SU-DHL-6 (cell line): ENCODE data around the gene AUH.

ENCODE experiments used
- H2AFZ ChIP-seq: fragments of 200-600 bp; sonication (generic); 2 replicates; pipeline ENCODE4 v1.6.1; 2014; ENCODE audit warnings: low read depth, mild to moderate bottlenecking, moderate library complexity, mixed read lengths, antibody characterized with exemption, low read length; ENCODE audit not compliant: severe bottlenecking
- H3F3A ChIP-seq: fragments of 200-600 bp; shearing (Covaris generic); 2 replicates; pipeline ENCODE4 v1.6.0; 2016; ENCODE audit warnings: antibody characterized with exemption, mild to moderate bottlenecking; ENCODE audit not compliant: insufficient read depth
- H3K27ac ChIP-seq: fragments of 200-600 bp; sonication (generic); 2 replicates; pipeline ENCODE4 v1.5.1; 2016; ENCODE audit warnings: low read depth, mild to moderate bottlenecking, low read length, moderate library complexity, mixed read lengths
- H3K27me3 ChIP-seq: fragments of 200-600 bp; sonication (generic), shearing (Covaris generic); 2 replicates; pipeline ENCODE4 v1.6.0; 2014; ENCODE audit warnings: mild to moderate bottlenecking, low read length
- H3K36me3 ChIP-seq: fragments of 200-600 bp; sonication (generic); 2 replicates; pipeline ENCODE4 v1.6.1; 2014; ENCODE audit warnings: mild to moderate bottlenecking, low read length, mixed read lengths
- H3K4me2 ChIP-seq: fragments of 300-600, 200-600 bp; shearing (Covaris generic), sonication (generic); 2 replicates; pipeline ENCODE4 v1.6.0; 2014; ENCODE audit warnings: low read length, low read depth, mild to moderate bottlenecking; ENCODE audit not compliant: poor library complexity, severe bottlenecking
- H3K4me3 ChIP-seq: fragments of 200-600 bp; sonication (generic); 2 replicates; pipeline ENCODE4 v1.5.1; 2014; ENCODE audit warnings: antibody characterized with exemption, low read length, mild to moderate bottlenecking, mixed read lengths; ENCODE audit not compliant: insufficient read depth, poor library complexity, severe bottlenecking
- H3K79me2 ChIP-seq: fragments of 200-600 bp; sonication (generic); 2 replicates; pipeline ENCODE4 v1.6.1; 2014; ENCODE audit warnings: mild to moderate bottlenecking, low read length, moderate library complexity; ENCODE audit not compliant: insufficient read depth
- H3K9ac ChIP-seq: fragments of 200-600 bp; sonication (generic); 2 replicates; pipeline ENCODE4 v1.7.0; 2014; ENCODE audit warnings: mild to moderate bottlenecking, low read length
- H3K9me2 ChIP-seq: fragments of 200-600 bp; sonication (generic); replicated peaks from 2 replicates; pipeline ENCODE4 v1.6.1; 2014; ENCODE audit warnings: low read length; ENCODE audit not compliant: insufficient read depth
- H3K9me3 ChIP-seq: fragments of 200-600 bp; sonication (generic); 2 replicates; pipeline ENCODE4 v1.6.1; 2014; ENCODE audit warnings: low read length, mixed read lengths; ENCODE audit not compliant: insufficient read depth
- H4K20me1 ChIP-seq: fragments of 200-600 bp; sonication (generic); 2 replicates; pipeline ENCODE4 v1.6.1; 2014; ENCODE audit warnings: low read depth, mild to moderate bottlenecking, antibody characterized with exemption, low read length, moderate library complexity, mixed read lengths
- EZH2phosphoT487 ChIP-seq: fragments of 200-600 bp; sonication (generic), shearing (Covaris generic); conservative IDR thresholded peaks from 2 replicates; pipeline ENCODE4 v1.6.1; 2018; ENCODE audit warnings: mild to moderate bottlenecking, antibody characterized with exemption, low read length, moderate library complexity, mixed read lengths
- TF ChIP-seq, protein P1 (sequence below): fragments of 200-600 bp; sonication (generic); IDR thresholded peaks from one replicate; pipeline ENCODE4 v1.5.1; 2017; ENCODE audit warnings: antibody characterized with exemption, mild to moderate bottlenecking, low read length, moderate library complexity; ENCODE audit not compliant: insufficient read depth, poor library complexity, severe bottlenecking

AUH gene

DNA sequence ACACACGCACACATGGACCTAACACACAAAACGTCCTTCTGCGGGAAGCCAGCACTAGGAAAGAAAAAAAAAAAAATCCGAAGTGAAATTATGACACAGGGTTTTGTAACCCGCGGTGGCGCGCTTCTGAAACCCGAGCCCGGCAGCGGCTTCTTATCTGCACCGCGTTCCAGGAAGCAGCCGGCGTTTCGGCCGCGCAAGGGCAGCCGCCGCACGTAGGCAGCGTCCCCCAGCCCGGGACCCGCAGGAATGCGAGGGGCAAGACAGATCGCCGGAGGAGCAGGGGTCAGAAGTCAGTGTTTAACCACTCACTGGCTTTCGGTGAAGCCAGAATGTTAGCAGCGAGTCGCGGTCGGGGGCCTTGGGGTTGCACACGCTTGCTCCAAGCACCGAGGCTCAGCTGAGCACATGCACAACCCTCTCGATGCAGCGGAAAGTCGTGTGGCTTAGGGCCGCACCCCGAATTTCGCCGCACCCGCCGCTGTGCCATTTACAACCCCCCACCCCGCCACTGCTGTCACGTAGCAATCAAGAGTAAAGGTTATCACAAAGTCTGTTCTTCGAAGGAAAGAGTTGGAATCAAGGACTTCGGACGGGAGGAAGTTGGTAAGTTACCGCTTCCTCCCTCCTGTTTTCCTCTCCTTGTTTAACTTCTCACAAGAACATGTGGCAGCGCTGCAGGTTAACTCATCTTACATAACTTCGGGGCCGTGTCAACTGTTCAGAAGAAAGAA lies 167.9 kb downstream of the AUH start:
- peak overlapping the region; percentile 61 for H3K4me2 ChIP-seq
- no peaks in the 10 kb centered on the region for H3K79me2 ChIP-seq
- H3K27me3 ChIP-seq: no peaks in the 10 kb centered on the region
- TF ChIP-seq, protein P1, sequence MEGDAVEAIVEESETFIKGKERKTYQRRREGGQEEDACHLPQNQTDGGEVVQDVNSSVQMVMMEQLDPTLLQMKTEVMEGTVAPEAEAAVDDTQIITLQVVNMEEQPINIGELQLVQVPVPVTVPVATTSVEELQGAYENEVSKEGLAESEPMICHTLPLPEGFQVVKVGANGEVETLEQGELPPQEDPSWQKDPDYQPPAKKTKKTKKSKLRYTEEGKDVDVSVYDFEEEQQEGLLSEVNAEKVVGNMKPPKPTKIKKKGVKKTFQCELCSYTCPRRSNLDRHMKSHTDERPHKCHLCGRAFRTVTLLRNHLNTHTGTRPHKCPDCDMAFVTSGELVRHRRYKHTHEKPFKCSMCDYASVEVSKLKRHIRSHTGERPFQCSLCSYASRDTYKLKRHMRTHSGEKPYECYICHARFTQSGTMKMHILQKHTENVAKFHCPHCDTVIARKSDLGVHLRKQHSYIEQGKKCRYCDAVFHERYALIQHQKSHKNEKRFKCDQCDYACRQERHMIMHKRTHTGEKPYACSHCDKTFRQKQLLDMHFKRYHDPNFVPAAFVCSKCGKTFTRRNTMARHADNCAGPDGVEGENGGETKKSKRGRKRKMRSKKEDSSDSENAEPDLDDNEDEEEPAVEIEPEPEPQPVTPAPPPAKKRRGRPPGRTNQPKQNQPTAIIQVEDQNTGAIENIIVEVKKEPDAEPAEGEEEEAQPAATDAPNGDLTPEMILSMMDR: no peak
- TF ChIP-seq EZH2phosphoT487: 0 out of 2 replicates have a peak, but pooled peaks have one; percentile 66
- peak overlapping the region; percentile 20 for H3K9ac ChIP-seq
- no peaks in the 10 kb centered on the region for H3K36me3 ChIP-seq
- H3K4me3 ChIP-seq: peak overlapping the region; percentile 34
- H3K27ac ChIP-seq: no peak overlapping the region
- no peaks in the 10 kb centered on the region for H4K20me1 ChIP-seq
- no peaks in the 10 kb centered on the region for H3K9me3 ChIP-seq
- peak overlapping the region; percentile 76 for H2AFZ ChIP-seq
- no peaks in the 10 kb centered on the region for H3K9me2 ChIP-seq
- no peaks in the 10 kb centered on the region for H3F3A ChIP-seq

DNA sequence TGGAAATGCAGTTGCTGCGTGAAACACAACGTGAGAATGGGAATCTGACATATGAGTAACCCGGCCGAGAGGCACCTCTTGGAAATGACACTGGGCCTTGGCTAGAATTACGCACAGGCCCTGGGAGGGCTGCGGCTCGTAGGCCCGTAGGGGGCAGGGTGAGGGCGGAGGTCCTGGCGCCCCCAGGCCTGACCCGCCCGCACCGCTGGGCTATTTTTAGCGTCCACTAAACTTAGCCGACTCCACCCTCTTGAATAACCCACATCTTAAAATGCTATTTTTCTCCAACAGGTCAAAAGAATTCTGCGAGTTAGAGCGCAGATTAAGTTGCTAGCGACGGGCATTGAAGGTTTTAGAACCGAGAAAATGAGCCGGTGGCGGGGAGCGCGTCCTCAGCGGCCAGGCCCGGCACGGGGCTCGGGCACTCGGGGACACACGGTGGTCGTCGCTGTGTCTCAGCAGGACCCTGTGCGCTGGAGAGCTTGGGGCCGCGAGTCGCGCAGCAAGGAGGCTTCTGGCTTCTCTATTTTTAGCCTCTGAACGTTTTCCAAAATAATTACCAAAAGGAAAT lies 168.5 kb downstream of the AUH start:
- Histone ChIP-seq H3K27ac (no peak overlapping the region), H2AFZ (peak overlapping the region; percentile 76), H3K79me2 (no peaks in the 10 kb centered on the region)

DNA sequence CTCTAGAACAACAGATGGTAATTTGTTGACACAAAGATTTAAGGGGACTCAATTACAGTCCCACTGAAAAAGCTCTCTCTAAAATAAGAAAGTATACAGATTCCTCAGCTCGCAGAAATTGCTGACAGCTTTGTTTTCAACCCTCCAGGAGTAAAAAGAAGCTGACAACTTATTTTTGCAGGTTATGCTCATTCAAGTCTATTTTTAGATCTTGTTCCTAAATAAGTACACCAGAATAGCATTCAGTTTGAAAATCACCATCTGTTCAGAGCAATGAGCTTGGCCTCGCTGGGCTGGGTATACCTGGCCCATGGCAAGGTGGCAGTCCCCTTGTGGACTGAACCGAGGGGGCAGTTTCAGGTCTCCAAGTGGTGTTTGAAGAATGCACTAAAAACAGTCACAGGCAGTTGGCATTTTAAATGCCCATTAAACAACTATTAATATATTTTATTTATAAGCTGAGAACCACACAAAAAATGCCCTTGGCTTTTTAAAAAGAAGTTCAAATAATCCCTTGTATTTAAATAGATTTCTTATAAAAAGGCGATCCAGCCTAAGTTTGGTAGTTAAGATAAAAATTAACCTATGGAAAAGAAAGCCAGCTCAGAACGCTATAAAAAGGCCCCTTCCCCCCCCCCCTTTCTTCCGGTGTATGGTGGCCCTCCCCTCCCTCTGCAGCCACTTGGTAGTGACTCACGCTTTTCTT lies 169.2 kb downstream of the AUH start:
- Histone ChIP-seq H4K20me1 (no peaks in the 10 kb centered on the region), H3K27me3 (no peaks in the 10 kb centered on the region), H2AFZ (no peak overlapping the region), H3K27ac (no peak overlapping the region), H3K9ac (no peak overlapping the region), H3F3A (no peaks in the 10 kb centered on the region), H3K9me2 (no peaks in the 10 kb centered on the region), H3K36me3 (no peaks in the 10 kb centered on the region), H3K4me3 (no peak overlapping the region), H3K9me3 (no peaks in the 10 kb centered on the region), H3K79me2 (no peaks in the 10 kb centered on the region), H3K4me2 (peak overlapping the region; percentile 61)
- TF ChIP-seq, protein P1: no peak
- no peak for TF ChIP-seq EZH2phosphoT487

More for the DNA sequence above, 168.5 kb downstream of the AUH start:
- no peaks in the 10 kb centered on the region for H3K9me2 ChIP-seq
- H3K4me3 ChIP-seq: peak overlapping the region; percentile 34
- H3K4me2 ChIP-seq: peak overlapping the region; percentile 61
- H3F3A ChIP-seq: no peaks in the 10 kb centered on the region
- TF ChIP-seq, protein P1: no peak
- TF ChIP-seq EZH2phosphoT487: no peak
- H4K20me1 ChIP-seq: no peaks in the 10 kb centered on the region
- no peaks in the 10 kb centered on the region for H3K9me3 ChIP-seq
- peak overlapping the region; percentile 20 for H3K9ac ChIP-seq
- no peaks in the 10 kb centered on the region for H3K27me3 ChIP-seq
- H3K36me3 ChIP-seq: no peaks in the 10 kb centered on the region
